GM06990 (cell line): ENCODE results near the gene SIDT2.
A peak's percentile ranks its signal among the peaks of the same experiment; 100 is the strongest.
"Not testable (repeated sequence)": the region's sequence is repeated elsewhere in the genome, so short reads cannot be mapped to it uniquely, and the experiment has no call there.

Experiments
- DNase-seq: peaks from one replicate; pipeline ENCODE4 v3.0.0-alpha.2; 2011; ENCODE audit not compliant: insufficient read length; ENCODE audit errors: extremely low read depth
- H3K27me3 ChIP-seq: replicated peaks from 2 replicates; pipeline ENCODE4 v1.6.0; 2011; ENCODE audit warnings: low read length; ENCODE audit not compliant: control insufficient read depth, insufficient read depth
- H3K36me3 ChIP-seq: 2 replicates; pipeline ENCODE4 v1.5.1; 2011; ENCODE audit warnings: low read length; ENCODE audit not compliant: control insufficient read depth, insufficient read depth
- H3K4me3 ChIP-seq: replicated peaks from 2 replicates; pipeline ENCODE4 v1.5.1; 2011; ENCODE audit warnings: low read depth, mild to moderate bottlenecking, control low read depth, low read length
- TF ChIP-seq, protein P1 (sequence below): IDR thresholded peaks from 2 replicates; pipeline ENCODE4 v1.5.1; 2011; ENCODE audit warnings: low read length, control low read depth, mild to moderate bottlenecking, inconsistent platforms; ENCODE audit not compliant: insufficient read depth, poor library complexity, severe bottlenecking

SIDT2 gene

DNA sequence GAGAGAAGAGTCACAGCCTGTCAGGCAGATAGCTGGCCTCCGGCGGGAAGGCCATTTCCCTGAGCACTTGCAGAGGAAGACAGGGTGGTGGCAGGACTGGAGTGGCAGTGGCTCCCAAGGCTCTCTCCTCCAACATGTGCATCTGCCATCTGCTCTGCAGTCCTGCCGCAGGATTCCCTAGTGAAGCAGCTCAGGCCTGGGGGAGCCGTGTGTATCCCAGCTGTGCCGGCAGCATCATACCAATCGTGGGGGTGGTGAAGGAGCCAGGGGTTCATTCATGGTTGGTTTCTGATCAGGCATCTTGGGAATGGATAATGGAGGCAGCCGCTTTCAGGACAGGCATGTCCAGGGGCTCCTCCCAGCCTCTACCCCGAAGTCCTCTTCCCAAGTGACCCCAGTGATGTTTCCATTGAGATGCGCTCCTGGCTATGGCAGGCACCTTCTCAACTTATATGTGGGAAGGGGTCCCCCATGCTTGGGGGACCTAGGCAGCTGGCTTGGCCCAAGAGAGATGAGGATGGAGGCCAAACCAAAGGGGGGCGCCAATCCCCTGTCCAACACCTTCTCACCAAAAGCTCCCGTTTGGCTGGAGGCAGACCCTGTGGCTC, 26.8 kb downstream of the SIDT2 start:
- Histone ChIP-seq H3K27me3 (no peaks in the 10 kb centered on the region), H3K36me3 (peaks cover 13% of the 10 kb centered on the region), H3K4me3 (no peak overlapping the region)
- no peak for DNase-seq
- TF ChIP-seq, protein P1, sequence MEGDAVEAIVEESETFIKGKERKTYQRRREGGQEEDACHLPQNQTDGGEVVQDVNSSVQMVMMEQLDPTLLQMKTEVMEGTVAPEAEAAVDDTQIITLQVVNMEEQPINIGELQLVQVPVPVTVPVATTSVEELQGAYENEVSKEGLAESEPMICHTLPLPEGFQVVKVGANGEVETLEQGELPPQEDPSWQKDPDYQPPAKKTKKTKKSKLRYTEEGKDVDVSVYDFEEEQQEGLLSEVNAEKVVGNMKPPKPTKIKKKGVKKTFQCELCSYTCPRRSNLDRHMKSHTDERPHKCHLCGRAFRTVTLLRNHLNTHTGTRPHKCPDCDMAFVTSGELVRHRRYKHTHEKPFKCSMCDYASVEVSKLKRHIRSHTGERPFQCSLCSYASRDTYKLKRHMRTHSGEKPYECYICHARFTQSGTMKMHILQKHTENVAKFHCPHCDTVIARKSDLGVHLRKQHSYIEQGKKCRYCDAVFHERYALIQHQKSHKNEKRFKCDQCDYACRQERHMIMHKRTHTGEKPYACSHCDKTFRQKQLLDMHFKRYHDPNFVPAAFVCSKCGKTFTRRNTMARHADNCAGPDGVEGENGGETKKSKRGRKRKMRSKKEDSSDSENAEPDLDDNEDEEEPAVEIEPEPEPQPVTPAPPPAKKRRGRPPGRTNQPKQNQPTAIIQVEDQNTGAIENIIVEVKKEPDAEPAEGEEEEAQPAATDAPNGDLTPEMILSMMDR: no peak

DNA sequence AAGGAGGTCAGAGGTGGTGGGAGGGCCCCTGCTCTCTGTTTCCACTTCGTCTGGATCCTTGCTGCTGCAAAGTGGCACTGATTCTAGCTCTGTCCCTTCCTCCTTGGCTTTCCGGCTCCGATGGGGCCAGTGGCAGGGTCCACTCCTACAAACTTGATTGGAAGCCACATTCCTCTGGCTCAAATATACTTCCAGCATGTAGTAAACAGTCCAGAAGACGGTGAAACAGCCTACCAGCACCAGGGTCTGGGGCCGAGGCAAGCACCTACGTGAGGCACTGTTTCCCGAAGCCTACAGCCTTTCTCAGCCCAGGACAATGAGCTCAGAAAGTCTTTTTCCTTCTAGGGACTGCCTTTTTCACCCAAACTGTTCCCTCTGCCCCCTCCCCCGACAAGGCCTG, 27.6 kb downstream of the SIDT2 start:
- H3K4me3 ChIP-seq: not testable (repeated sequence)
- H3K36me3 ChIP-seq: peaks cover 13% of the 10 kb centered on the region

DNA sequence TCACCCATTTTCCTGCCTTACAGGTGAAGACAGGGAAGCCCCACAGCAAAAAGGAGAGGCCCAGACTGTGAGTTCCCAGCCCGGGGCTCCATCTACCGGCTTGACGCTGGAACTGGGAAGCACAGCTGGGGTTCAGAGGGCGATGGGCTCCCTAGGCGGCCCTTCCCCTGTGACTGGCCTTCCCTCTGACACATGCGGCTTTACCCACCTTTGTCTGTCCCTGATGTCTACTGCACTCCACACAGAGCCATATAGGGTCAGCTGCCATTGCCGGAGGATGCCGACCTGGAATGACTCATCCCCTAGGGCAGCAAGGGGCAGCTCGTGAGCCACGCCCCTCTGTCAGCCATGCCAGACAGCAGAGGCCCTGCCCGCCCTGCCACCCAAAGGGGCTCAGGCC, 28.3 kb downstream of the SIDT2 start:
- peaks cover 13% of the 10 kb centered on the region for H3K36me3 ChIP-seq
- H3K27me3 ChIP-seq, DNase-seq, H3K4me3 ChIP-seq: not testable (repeated sequence)

More for the DNA sequence above, 27.6 kb downstream of the SIDT2 start:
- not testable (repeated sequence) for H3K27me3 ChIP-seq, DNase-seq

DNA sequence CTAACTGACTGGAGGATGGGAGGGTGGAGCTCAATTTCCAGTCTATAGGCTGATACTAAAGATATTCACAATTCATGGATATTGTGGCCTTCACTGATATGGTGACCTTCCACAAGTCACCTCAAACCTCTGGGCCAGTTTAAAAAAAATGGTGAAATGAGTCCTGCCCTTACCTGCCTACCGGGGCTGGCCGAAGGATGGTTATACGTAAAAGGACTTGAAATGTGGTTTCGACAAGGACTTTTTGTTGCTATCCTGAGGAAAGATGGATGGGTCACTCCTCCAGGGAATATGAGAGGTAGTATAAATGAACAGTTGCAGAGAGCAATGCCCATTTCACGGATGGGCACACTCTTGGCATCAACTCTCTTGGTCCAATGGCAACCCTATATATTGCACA, 28.9 kb downstream of the SIDT2 start:
- H3K4me3 ChIP-seq, H3K27me3 ChIP-seq, DNase-seq: not testable (repeated sequence)
- peaks cover 13% of the 10 kb centered on the region for H3K36me3 ChIP-seq

DNA sequence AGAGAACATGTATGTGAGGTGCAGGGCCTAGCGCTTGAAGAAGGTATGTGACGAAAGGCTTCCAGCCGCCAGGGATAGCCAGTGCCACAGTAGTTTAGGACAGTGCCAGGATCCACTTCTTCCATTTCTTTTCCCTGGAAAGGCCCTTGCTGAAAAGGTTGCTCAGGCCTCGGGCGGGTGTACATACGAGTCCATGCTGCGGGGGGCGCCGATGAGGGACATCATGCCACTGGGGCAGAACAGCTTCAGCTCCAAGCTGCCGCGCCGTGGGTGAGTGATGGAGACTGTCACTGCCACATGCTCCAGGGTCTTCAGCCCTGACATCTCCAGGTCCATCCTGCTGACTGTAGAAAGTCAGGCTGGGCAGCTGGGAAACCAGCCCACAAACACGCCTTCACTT, 30.2 kb downstream of the SIDT2 start:
- DNase-seq, H3K4me3 ChIP-seq: not testable (repeated sequence)
- peaks cover 15% of the 10 kb centered on the region for H3K36me3 ChIP-seq

DNA sequence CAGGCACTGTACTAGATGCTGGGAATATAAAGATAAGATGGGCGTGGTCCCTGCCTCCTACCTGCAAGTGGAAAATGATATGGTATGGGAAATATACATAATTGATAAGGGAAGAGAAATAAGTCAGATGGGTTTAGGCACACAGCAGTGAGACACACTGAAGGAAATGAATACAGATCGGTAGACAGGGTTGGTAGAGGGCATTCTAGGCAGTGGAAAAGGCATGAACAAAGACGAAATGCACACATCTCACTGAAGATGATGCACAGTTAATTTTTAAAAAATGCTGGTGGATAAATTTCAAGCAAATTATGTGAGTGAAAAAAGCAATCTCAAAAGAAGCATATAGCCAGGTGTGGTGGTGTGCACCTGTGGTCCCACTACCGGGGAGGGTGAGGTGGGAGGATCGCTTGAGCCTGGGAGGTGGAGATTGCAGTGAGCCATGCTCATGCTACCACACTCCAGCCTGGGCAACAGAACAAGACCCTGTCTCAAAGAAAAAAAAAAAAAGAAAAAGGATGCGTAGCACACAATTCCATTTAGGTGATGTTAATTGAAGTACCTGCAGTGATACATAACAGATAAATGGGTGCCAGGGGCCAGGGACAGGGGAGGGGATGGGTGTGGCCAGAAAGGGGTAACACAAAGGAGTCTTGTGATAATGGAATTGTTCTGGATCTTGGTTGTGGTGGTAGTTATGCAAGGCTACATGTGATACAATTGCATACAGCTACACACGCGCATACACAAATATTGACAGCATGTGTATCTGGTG, 31.0 kb downstream of the SIDT2 start:
- peaks cover 11% of the 10 kb centered on the region for H3K36me3 ChIP-seq
- not testable (repeated sequence) for DNase-seq, H3K27me3 ChIP-seq

More for the DNA sequence above, 30.2 kb downstream of the SIDT2 start:
- not testable (repeated sequence) for H3K27me3 ChIP-seq
- TF ChIP-seq, protein P1: peak; percentile 8

DNA sequence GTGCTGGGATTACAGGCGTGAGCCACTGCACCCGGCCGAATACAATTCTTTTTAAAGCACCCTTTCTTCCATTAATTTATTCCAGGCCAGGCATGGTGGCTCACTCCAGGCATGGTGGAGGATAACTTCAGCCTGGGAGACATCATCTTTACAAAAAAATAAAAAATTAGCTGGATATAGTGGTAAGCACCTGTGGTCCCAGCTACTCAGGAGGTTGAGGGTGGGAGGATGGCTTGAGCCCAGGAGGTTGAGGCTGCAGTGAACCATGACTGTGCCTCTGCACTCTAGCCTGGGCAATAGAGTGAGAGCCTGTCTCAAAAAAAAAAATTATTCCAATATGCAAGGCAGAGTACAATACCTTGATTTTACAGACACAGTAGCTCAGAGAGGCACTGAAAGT, 32.1 kb downstream of the SIDT2 start:
- H3K36me3 ChIP-seq: peaks cover 8% of the 10 kb centered on the region
- TF ChIP-seq, protein P1: no peak
- no peaks in the 10 kb centered on the region for H3K27me3 ChIP-seq
- no peak for DNase-seq
- no peak overlapping the region for H3K4me3 ChIP-seq

More for the DNA sequence above, 31.0 kb downstream of the SIDT2 start:
- not testable (repeated sequence) for H3K4me3 ChIP-seq
